OCI-LY1 (cell line): ENCODE measurements around the gene EGR4.

Experiments
- H2AFZ ChIP-seq: fragments of 200-600 bp; sonication (generic), shearing (Covaris generic); 2 replicates; pipeline ENCODE4 v1.6.0; 2014; ENCODE audit warnings: antibody characterized with exemption, mild to moderate bottlenecking, low read length
- H3F3A ChIP-seq: fragments of 200-600 bp; sonication (generic), shearing (Covaris generic); 2 replicates; pipeline ENCODE4 v1.6.0; 2014; ENCODE audit warnings: mild to moderate bottlenecking, antibody characterized with exemption, low read length, moderate library complexity; ENCODE audit not compliant: insufficient read depth
- H3K27ac ChIP-seq: fragments of 200-600 bp; sonication (generic); 2 replicates; pipeline ENCODE4 v1.5.1; 2014; ENCODE audit warnings: low read length, mixed run types, mild to moderate bottlenecking, low read depth; ENCODE audit not compliant: poor library complexity, severe bottlenecking
- H3K27me3 ChIP-seq: fragments of 200-600 bp; sonication (generic); 2 replicates; pipeline ENCODE4 v1.6.0; 2014; ENCODE audit warnings: antibody characterized with exemption, mild to moderate bottlenecking, low read length, moderate library complexity; ENCODE audit not compliant: insufficient read depth
- H3K36me3 ChIP-seq: fragments of 200-600 bp; sonication (generic); 2 replicates; pipeline ENCODE4 v1.6.1; 2014; ENCODE audit warnings: mild to moderate bottlenecking, antibody characterized with exemption, low read length, moderate library complexity, mixed read lengths; ENCODE audit not compliant: insufficient read depth
- H3K4me1 ChIP-seq: fragments of 200-600 bp; sonication (generic); 2 replicates; pipeline ENCODE4 v1.5.1; 2014; ENCODE audit warnings: mild to moderate bottlenecking, low read length, moderate library complexity; ENCODE audit not compliant: insufficient read depth, severe bottlenecking
- H3K4me2 ChIP-seq: fragments of 200-600 bp; sonication (generic), shearing (Covaris generic); 2 replicates; pipeline ENCODE4 v1.6.1; 2014; ENCODE audit warnings: low read length
- H3K4me3 ChIP-seq: fragments of 200-600 bp; sonication (generic); 2 replicates; pipeline ENCODE4 v1.5.1; 2014; ENCODE audit warnings: low read length, low read depth, mild to moderate bottlenecking, mixed read lengths; ENCODE audit not compliant: poor library complexity, severe bottlenecking
- H3K79me2 ChIP-seq: fragments of 200-600 bp; shearing (Covaris generic); 2 replicates; pipeline ENCODE4 v1.6.1; 2016; ENCODE audit warnings: mixed run types, low read length, mixed read lengths; ENCODE audit not compliant: insufficient read depth
- H3K9ac ChIP-seq: fragments of 200-600 bp; sonication (generic), shearing (Covaris generic); 2 replicates; pipeline ENCODE4 v1.6.1; 2014; ENCODE audit warnings: mild to moderate bottlenecking, low read length, mixed read lengths
- H3K9me2 ChIP-seq: fragments of 200-600 bp; sonication (generic), shearing (Covaris generic); 2 replicates; pipeline ENCODE4 v1.6.1; 2014; ENCODE audit warnings: low read depth, mild to moderate bottlenecking, low read length, mixed read lengths
- H3K9me3 ChIP-seq: fragments of 200-600 bp; shearing (Covaris generic); 2 replicates; pipeline ENCODE4 v1.6.1; 2014; ENCODE audit warnings: low read length, mixed read lengths
- H4K20me1 ChIP-seq: fragments of 200-600 bp; sonication (generic), shearing (Covaris generic); 2 replicates; pipeline ENCODE4 v1.6.0; 2016; ENCODE audit warnings: mild to moderate bottlenecking, low read length; ENCODE audit not compliant: insufficient read depth
- EZH2 ChIP-seq: fragments of 200-600 bp; sonication (generic), shearing (Covaris generic); IDR thresholded peaks from 2 replicates; pipeline ENCODE4 v1.8.0; 2017; ENCODE audit warnings: borderline replicate concordance, mixed run types, mild to moderate bottlenecking, antibody characterized with exemption, low read length, moderate library complexity, mixed read lengths
- TF ChIP-seq, protein P1 (sequence below): fragments of 200-600 bp; sonication (generic), shearing (Covaris generic); IDR thresholded peaks from 2 replicates; pipeline ENCODE4 v1.5.1; 2017; ENCODE audit warnings: mild to moderate bottlenecking, antibody characterized with exemption, low read length, moderate library complexity, mixed read lengths

EGR4 gene

GRCh38 chr2:73314441-73314840, 21.1 kb upstream of the EGR4 start:
- Histone ChIP-seq H3K36me3 (no peaks in the 10 kb centered on the region), H3F3A (no peaks in the 10 kb centered on the region), H3K79me2 (no peaks in the 10 kb centered on the region), H3K4me2 (no peak overlapping the region), H3K9ac (no peak overlapping the region), H3K27ac (no peak overlapping the region), H3K4me1 (no peaks in the 10 kb centered on the region), H3K9me2 (no peaks in the 10 kb centered on the region), H3K4me3 (no peak overlapping the region), H2AFZ (no peak overlapping the region), H3K9me3 (no peaks in the 10 kb centered on the region), H4K20me1 (no peaks in the 10 kb centered on the region), H3K27me3 (no peaks in the 10 kb centered on the region)
- no peak for TF ChIP-seq EZH2
- TF ChIP-seq, protein P1, sequence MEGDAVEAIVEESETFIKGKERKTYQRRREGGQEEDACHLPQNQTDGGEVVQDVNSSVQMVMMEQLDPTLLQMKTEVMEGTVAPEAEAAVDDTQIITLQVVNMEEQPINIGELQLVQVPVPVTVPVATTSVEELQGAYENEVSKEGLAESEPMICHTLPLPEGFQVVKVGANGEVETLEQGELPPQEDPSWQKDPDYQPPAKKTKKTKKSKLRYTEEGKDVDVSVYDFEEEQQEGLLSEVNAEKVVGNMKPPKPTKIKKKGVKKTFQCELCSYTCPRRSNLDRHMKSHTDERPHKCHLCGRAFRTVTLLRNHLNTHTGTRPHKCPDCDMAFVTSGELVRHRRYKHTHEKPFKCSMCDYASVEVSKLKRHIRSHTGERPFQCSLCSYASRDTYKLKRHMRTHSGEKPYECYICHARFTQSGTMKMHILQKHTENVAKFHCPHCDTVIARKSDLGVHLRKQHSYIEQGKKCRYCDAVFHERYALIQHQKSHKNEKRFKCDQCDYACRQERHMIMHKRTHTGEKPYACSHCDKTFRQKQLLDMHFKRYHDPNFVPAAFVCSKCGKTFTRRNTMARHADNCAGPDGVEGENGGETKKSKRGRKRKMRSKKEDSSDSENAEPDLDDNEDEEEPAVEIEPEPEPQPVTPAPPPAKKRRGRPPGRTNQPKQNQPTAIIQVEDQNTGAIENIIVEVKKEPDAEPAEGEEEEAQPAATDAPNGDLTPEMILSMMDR = no peak

DNA sequence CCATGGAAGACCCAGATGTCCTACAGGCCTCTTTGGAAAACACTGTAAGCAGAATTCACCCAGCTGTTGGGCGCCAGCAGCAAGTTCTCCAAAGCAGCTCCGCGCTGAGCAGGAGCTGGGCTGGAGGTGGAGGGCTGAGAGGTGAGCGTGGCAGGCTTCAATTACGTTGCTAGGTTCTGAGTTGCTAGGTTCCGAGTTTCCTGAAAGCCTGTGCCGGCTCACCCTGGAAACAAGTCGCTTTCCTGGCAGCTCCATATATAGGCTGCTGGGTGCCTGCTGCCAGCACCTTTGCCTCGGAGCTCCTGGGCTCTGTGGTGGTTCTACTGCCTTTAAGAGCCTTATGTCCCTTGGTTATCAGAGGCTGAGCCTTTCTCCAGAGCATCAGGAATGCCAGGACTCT, 14.4 kb upstream of the EGR4 start:
- TF ChIP-seq EZH2 = no peak
- TF ChIP-seq, protein P1 = no peak
- Histone ChIP-seq H3K4me1 (no peaks in the 10 kb centered on the region), H3K27ac (no peak overlapping the region), H3K4me2 (no peak overlapping the region), H3K9me2 (no peaks in the 10 kb centered on the region), H3F3A (no peaks in the 10 kb centered on the region), H3K79me2 (no peaks in the 10 kb centered on the region), H3K9ac (no peak overlapping the region), H3K4me3 (no peak overlapping the region), H3K27me3 (no peaks in the 10 kb centered on the region; the same call in 1 of the 2 replicates), H3K9me3 (no peaks in the 10 kb centered on the region), H3K36me3 (no peaks in the 10 kb centered on the region), H2AFZ (no peak overlapping the region), H4K20me1 (no peaks in the 10 kb centered on the region)

DNA sequence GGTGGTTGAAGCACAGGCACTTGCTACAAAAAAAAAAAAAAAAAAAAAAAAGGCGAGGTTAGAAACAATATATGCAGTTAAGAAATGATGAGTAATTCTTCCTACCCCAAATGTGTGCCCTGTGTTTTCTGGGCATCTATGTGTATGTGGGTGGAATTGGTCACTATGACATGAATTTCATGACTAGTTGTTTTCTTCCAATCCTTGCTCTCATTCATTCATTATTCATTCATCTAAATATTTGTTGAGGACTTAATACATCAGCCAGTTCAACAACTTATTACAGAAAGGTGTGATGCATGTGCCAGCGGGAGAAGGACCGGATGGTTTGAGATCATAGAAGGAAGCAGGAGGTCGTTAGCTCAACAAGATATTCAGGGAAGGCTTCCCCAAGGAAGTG, 8.3 kb upstream of the EGR4 start:
- Histone ChIP-seq H3K79me2 (no peaks in the 10 kb centered on the region), H3K4me3 (no peak overlapping the region), H3K9me3 (no peaks in the 10 kb centered on the region), H3K4me2 (no peak overlapping the region), H2AFZ (no peak overlapping the region), H3K27me3 (no peaks in the 10 kb centered on the region; the same call in 1 of the 2 replicates), H3K9me2 (no peaks in the 10 kb centered on the region), H3F3A (no peaks in the 10 kb centered on the region), H3K27ac (no peak overlapping the region), H3K9ac (no peak overlapping the region), H3K4me1 (no peaks in the 10 kb centered on the region), H3K36me3 (no peaks in the 10 kb centered on the region), H4K20me1 (no peaks in the 10 kb centered on the region)
- TF ChIP-seq, protein P1 = no peak
- no peak for TF ChIP-seq EZH2
